Skin epidermis (tissue), 12 donors: ENCODE results near the gene TRAIP.

Experiments used
- H3K27ac ChIP-seq, 21 experiments: fragments of 200-600 bp; sonication (generic) in 11 of 21; one replicate each; pipeline ENCODE4 v1.5.0; 2020; ENCODE audit warnings: mild to moderate bottlenecking in 3 of 21, inconsistent platforms in 2 of 21, moderate library complexity in 2 of 21
- H3K4me3 ChIP-seq, 7 experiments: fragments of 200-600 bp; sonication (generic) in 2 of 7; one replicate each; pipeline ENCODE4 v1.5.0; 2020; ENCODE audit warnings: inconsistent platforms in 2 of 7, mild to moderate bottlenecking in 2 of 7, moderate library complexity in 1 of 7

Gene TRAIP

DNA sequence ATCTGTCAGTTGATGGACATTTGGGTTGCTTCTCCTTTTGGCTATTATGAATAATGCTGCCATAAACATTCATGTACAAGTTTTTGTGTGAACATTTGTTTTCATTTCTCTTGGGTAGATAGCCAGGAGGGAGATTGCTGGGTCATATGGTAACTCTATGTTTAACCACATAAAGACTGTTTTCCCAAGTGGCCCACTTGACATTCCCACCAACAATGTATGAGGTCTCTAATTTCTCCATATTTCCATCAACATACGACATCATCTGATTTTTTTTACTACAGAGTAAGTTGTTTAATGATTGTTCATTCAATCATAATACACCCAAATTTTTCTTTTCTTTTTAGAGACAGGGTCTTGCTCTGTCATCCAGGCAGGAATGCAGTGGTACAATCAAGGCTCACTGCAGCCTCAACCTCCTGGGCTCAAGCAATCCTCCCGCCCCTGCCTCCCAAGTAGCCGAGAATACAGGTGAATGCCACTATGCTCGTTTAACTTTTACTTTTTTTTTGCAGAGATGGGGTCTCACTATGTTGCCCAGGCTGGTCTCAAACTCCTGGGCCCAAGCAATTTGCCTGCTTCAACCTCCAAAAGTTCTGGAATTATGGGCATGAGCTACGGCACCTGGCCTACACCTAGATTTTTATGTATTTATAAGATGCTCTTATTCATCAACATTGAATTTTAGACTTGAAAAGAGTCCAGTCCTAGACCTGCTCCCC, 76.8 kb downstream of the TRAIP start:
- peak overlapping the region in 1 of 21 experiments; percentile 31 for H3K27ac ChIP-seq

More for the DNA sequence above, 76.8 kb downstream of the TRAIP start:
- no peak overlapping the region for H3K4me3 ChIP-seq
